Skeletal muscle cell (primary cell): ENCODE measurements around the gene KIAA1671.

Source experiments
- DNase-seq: peaks from one replicate; pipeline ENCODE4 v3.0.0-alpha.2; 2010; ENCODE audit warnings: low read depth
- H3K4me3 ChIP-seq: 2 replicates; pipeline ENCODE4 v1.5.1; 2011; ENCODE audit warnings: low read depth, mild to moderate bottlenecking, control low read depth, low read length, moderate library complexity

The KIAA1671 gene

DNA sequence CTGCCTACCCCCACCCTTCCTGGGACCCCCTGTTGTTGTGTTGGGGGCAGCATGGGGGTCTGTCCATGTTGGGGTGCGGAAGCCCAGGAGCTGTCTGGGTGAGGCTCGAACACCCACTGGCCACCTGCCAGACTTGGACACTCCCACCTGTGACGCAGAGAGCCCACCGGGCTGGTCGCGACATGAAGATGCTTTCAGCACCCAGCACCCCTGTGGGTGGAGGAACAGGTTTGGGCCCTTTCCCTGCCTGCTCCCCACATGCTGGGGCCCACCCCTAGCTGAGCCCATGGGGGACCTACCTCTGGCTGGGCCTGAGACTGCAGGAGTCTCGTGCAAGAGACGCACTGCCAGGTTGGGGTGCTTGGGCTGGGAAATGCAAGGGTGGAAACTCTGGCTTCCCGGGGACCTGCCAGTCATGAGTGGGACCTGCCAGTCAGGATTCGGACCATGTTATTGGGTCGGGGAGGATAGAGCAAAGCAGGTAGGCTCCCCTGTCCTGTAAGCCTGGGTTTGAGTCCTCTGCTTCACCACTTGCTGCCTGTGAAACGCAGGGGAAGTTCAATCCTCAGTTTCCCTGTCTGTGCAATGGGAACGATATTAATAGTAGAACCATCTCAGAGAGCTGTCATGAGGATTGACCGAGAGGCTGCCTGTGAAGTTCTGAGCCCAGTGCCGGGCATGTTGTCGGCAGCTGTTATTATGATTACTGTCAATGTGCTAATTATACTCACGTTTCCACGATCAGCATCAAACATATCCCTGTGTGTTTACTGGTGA is 24.1 kb downstream of the KIAA1671 start:
- H3K4me3 ChIP-seq: no peak overlapping the region
- DNase-seq: no peak

DNA sequence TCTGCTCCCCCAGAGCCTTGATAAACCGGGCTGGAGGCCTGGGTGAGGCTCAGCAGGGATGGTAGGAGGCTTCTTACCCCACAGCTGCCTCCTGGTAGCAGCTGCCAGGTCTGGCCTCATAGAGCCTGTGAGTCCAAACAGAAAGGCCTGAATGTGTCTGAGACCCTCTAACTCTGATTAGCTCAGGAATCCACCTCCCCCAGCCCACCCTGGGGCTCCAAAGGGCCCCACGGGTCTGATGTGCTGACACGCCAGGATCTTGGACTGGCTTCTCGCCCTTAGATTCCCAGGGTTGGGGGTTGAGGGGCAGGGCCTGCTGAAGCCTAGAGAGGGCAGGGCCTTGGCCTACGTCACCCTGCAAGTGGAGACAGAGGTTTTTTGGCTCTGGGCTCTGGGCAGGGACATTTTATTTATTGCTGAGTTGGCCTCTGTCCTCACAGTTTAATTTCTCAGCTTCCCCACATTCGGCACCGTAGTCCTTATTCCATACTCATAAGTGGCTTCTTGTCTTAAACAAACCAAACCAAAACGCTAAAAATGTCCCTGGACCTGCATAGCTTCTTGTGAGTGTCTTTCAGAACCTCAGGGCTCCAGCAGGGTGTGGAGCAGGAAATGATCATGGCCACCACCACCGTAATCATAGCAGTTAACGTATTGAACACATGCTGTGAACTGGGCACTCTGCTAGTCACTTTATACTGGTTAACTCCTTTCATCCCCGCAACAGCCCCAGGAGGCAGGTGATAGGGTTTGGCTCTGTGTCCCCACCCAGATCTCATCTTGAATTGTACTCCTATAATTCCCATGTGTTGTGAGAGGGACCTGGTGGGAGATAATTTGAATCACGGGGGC is 25.1 kb downstream of the KIAA1671 start:
- H3K4me3 ChIP-seq: no peak overlapping the region
- DNase-seq: no peak

DNA sequence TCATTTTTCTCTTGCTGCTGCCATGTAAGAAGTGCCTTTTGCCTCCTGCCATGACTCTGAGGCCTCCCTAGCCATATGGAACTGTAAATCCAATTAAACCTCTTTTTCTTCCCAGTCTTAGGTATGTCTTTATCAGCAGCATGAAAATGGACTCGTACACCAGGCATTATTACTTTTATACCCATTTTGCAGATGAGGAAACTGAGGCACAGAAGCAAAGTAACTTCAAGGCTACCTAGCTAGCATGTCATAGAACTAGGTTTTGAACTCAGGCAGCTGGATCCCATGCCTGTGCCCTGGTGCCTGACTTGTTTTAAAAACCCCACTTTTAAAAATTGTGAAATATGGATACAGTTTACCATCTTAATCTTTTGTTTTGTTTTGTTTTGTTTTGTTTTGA is 25.8 kb downstream of the KIAA1671 start:
- H3K4me3 ChIP-seq: no peak overlapping the region
- DNase-seq: no peak

DNA sequence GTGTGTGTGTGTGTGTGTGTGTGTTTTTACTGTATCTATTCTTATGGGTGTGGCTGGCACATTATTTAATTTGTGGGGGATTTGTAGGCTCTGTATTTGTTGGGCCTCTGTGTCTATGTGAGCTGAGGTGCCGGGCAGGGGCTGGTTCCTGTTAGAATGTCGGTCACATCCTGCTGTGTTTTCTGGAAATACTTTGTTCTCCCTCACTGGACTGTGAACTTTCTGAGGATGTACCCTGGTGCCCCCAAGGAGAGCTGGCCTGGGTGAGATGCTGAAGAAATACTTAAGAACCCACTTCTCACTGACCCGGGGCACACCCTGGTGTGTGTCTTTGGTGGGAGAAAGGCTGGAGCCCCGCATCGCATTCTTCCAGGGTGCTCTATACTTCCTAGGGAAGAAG is 28.6 kb downstream of the KIAA1671 start:
- H3K4me3 ChIP-seq: no peak overlapping the region
- DNase-seq: no peak

DNA sequence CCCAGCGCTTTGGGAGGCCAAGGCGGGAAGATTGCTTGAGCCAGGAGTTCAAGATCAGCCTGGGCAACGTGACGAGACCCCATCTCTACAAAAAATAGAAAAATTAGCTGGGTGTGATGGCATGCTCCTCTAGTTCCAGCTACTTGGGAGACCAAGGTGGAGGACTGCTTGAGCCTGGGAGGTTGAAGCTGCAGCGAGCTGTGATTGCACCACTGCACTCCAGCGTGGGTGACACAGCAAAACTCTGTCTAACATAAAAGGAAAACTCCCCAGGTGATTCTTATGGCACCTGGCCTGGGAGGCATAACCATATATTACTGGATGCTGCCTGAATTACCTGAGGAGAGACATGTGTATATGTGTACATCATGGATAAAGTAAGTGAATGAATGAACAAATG is 29.1 kb downstream of the KIAA1671 start:
- H3K4me3 ChIP-seq: no peak overlapping the region
- no peak for DNase-seq

DNA sequence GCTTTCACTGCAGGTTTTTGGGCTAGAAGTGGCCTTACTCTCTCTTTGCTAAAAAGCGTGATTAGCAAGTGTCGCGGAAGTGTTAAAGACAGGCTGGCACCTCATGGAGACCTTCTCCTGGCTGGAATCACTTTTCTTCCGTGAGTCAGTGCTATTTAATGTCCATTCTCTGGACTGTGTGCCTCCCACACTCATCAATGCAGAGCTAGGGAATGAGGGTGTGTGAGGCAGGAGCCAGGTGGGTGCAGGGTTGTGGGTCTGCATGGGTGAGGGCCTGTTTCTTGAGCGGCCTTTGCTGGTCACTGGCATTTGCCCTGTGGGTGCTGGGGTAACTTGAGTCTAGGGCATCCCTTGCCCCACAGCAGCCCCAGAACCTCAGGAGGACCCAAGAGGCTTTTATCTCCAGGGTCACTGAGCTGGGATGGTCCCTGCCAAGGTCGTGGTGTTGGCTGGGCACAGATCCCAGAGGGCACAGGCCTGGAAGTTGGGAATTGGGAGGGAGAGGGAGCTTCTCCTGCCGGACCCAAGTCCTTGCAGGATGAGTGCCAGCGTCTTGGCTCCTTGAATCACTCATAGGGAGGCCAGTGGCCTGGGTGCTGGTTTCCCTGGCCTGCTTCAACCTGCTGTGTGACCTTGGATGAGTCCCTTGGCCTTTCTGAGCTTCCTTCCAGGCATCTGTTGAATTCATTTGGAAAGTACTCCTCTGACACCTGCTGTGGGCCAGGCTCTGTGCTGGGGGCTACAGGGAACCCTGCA is 30.0 kb downstream of the KIAA1671 start:
- no peak overlapping the region for H3K4me3 ChIP-seq
- DNase-seq: no peak

DNA sequence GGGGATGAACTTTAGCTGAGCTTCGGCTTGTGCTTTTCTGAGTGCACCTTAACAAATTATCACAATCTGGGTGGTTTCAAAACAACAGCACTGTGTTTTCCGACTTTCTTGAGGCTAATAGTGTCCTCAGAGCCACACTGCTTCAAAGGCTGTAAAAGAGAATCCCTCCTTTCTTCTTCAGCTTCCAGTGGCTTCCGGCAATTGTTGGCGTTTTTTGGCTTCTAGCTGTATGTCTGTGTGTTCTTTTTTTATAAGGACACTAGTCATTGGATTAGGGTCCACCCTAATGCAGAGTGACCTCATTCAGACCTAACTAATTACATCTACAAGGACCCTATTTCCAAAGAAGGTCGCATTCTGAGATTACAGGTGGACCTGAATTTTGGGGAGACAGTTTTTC is 30.6 kb downstream of the KIAA1671 start:
- DNase-seq: no peak
- no peak overlapping the region for H3K4me3 ChIP-seq

DNA sequence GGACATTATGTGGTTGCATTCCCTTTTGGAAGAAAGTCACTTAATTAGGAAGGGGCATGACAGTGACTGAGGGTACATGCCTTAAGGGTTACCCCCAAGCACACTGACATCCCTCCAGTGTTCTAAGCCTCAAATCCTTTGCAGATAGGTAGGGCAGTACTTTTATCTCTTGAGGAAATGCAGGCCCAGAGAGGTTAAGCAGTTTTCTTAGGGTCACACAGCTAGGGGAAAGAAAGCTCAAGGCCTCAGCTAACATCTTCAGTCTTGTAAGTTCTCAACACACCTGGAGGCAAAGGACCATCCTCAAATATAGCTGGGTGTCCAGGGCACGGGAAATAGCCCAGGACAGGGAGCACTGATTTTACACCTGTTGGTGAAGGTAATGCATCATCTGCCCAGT is 31.6 kb downstream of the KIAA1671 start:
- DNase-seq: no peak
- no peak overlapping the region for H3K4me3 ChIP-seq

DNA sequence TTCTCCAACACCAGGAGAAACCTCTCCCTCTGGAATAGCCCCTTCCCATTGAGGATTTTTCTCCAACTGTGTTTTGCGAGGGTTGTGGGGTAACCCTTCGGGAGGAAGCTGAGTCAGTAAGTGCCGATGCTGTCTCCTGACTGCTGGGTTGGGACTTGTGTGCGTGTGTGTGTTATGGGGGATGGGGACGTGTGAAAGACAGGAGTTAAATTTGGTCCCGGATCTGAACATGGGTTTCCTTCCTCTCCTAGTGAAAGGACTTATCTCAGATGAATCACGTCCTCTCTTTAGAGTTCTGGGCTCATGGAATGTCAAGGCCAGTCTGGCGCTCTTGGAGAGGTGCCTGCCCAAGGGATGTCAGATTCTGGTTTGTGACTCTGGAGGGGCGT is 33.3 kb downstream of the KIAA1671 start:
- peak; percentile 52 for DNase-seq
- H3K4me3 ChIP-seq: no peak overlapping the region

DNA sequence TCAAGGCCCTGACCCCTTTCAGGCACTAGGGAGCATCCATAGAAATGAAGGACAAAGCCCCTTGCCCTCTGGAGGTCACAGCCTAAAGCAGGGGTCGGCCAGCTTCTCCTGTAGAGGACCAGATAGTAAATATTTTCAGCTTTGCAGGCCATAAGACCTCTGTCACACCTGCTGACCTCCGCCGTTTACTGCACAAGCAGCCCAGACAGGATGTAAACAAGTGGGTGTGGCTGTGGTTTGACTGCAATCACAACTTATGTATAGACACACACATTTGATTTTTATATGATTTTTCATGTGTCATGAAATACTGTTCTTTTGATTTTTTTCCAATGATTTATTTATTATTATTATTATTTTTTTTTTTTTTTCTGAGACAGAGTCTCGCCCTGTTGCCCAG is 34.3 kb downstream of the KIAA1671 start:
- DNase-seq: no peak
- no peak overlapping the region for H3K4me3 ChIP-seq

DNA sequence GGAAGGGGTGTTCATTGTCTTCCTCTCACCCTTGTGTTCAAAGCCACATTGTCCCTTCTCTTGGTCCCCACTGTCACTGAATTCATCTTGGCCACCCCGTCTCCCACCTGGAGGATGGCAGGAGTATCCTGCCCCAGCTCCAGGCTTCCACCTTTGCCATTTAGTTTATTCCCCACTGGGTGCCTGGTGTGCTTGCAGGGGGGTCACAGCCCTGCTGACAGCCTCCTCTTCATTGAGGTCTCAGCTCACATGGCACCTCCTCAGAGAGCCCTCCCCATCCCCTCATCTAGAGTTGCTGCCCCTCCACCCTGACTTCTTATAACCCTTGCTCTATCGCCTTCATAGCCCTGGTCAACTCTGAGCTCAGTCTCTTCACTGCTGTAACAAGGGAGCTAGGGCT is 36.6 kb downstream of the KIAA1671 start:
- H3K4me3 ChIP-seq: no peak overlapping the region
- DNase-seq: no peak

DNA sequence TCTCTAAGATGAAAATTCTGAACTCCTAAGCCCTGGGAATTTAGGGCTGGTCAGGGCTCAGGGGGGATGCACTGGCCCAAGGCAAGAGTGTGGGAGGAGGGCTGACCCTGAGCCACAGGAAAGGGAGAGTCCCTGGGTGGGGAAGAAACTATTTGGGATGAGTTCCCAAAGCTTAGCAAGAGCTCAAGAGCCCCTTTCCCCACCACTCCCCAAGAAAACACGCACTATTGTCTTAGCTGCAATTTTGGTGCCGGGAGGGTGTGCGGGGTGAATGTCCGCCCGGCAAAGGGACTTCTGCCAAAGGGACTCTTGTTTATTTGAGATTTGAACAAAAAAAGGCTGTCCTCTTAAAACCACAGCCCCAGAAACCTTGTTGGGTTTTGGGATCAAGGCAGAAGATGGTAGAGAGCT is 37.0 kb downstream of the KIAA1671 start:
- no peak for DNase-seq
- no peak overlapping the region for H3K4me3 ChIP-seq

DNA sequence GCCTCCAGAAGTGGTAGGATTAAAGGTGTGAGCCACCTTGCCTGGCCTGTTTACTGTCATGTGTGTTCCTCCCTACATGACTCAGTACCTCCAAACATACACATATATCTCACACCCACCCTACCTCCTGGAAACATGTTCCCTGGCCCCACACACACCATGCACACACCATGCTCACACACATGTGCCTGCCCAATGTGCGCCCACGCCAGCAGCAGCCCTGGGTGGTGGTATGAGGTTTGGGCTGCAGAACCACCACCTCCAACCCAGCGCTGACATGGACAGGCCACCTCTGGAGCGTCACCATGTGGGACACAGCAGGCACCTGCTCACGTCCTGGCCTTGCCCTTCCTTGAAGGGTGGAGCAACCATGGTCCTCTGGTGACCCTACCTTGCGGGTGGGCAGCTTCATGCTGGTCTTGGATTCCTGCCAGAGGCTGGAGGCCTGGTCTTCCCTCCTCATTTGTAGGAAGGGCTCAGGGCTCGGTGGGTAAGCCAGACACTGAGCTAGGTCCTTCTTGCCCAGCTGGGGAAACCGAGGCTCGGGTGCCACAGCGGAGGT is 37.9 kb downstream of the KIAA1671 start:
- DNase-seq: no peak
- no peak overlapping the region for H3K4me3 ChIP-seq

DNA sequence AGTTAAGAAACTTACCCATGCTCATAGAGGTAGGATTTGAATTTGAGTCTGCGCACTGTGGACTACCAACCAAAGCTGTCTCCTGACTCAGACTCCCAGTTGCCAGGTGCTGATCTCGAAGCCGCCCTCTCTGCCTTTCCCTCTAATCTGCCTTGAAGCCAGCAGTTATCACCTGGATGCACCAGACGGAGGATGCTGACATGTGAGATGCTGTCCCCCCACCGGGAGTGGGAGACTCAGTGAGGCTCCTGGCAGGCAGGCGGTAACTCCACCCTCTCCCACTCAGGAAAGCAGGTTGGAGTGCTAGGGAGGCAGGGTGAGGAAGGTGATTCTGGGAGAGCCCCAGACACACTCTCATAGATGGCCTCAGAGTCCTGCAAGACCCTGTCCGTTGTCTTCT is 40.4 kb downstream of the KIAA1671 start:
- DNase-seq: no peak

DNA sequence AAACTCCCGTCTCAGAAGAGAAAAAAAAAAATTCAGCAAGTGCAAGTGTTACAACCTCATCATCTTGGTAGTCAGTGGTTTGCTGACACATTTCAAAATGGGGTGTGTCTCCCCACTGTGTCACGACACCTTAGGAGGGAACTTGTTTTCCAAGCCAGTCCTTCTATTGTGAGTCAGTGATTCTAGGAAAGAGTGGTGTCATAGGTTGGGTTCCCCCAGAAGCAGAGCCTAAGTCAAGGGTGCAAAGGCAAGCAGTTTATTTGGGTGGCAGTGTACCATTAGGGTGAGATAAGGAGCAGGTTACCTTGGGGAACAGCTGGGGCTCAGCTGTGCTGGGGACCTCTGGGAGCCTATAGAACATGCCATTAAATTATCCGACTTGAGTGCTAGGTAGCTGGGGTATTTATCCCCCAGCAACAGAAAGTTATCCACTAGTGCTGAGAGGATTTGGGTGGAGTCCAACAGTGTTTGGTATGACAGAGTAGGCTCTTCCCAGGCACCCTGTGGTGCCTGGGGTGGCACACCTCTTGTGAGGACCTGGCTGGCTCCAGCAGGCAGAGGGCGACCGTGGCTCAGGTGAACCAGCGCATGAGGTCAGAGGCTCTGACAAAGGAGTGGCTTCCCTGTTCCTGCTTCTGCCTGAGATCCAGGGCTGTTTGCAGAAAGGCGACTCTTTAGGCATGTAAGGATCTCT is 41.7 kb downstream of the KIAA1671 start:
- DNase-seq: no peak
- H3K4me3 ChIP-seq: no peak overlapping the region

More for the DNA sequence above, 40.4 kb downstream of the KIAA1671 start:
- H3K4me3 ChIP-seq: no peak overlapping the region

DNA sequence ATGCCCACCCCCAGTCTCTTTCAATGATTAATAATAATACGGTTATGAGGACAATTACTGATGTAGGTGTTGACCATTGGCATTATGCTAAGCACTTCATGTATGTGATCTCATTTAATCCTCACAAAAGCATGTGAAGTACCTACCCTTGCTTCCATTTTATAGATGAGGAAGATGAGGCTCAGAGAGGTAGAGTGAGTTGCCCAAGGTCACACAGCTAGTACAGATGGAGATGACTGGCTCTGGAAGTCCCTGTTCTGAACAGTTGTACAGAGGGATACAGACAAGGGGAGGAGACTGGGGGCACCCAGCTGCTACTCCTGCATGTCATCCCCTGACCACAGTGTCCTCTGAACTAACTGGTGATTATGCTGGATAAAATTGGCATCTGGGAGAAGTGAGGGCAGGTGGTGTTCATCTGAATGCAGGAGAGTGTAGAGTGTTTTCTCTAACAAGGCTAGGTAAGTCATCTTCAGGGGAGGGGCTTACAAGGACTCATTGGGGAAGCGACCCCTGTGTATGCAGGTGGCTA is 43.2 kb downstream of the KIAA1671 start:
- no peak overlapping the region for H3K4me3 ChIP-seq
- DNase-seq: no peak

DNA sequence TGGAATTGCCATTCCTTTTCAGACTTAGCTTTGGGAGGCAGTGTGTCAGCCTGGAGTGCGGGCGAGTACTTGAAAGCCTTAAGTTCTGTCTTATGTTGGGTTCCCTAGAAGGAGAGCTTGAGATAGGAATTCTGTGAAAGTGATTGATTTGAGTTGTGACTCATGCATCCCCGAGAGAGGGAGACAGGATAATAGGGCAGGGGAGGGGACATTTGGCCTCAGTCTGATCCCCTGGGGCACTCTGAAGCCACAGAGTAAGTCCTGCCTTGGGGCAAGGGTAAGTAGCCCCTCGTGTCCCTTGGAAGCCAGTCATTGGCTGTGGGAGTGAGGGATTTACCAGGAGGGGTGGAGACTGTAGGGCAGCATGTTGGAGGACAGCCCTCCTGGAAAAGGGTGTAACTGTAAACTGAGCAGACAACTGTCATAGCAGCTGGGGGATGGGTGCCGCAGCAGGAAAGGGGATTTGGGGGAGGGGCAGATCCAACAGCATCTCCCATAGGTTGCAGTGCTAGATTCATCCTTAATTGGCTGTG is 44.0 kb downstream of the KIAA1671 start:
- no peak overlapping the region for H3K4me3 ChIP-seq
- no peak for DNase-seq

DNA sequence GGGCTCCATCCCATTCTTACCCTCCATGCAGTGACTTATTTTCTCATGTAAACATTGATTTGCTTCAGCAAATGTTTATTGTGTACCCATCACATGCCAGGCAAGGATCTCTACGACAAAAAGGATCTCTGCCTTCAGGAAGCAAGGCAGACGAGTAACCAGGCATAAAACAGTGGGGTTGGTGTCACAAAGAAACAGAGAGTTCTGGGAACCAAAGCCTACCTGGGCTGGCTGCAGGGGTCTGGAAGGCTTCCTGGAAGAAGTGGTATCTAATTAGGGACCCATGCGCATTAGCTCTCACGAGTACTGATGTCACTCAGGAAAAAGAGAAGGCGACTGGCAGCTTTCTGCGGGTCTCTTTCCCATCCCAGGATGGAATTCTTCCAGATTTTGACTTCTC is 44.5 kb downstream of the KIAA1671 start:
- DNase-seq: no peak
- H3K4me3 ChIP-seq: no peak overlapping the region

DNA sequence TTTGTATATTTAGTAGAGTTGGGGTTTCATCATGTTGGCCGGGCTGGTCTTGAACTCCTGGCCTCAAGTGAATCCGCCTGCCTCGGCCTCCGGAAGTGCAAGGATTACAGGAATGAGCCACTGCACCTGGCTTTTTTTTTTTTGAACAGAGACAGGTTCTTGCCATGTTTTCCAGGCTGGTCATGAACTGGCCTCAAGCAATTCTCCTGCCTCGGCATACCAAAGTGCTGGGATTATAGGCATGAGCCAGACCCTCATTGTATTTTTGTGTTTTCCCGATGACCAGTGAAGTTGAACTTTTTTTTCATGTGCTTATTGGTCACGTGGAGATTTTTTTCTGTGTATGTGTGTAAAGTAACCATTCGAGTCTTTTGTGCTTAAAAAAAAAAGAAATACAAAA is 48.2 kb downstream of the KIAA1671 start:
- no peak for DNase-seq
- H3K4me3 ChIP-seq: no peak overlapping the region
